H9 (cell line): Measurements from ENCODE around the gene HEPN1. TPM values are rescaled to one million over a fixed set of nuclear protein-coding genes. Genes with fewer than 3 reads are reported as not detected.

Experiments used
- DNase-seq: peaks from one replicate; pipeline ENCODE4 v3.0.0-alpha.2; 2017
- H2AFZ ChIP-seq: one replicate; pipeline ENCODE4 v1.6.1; 2013; ENCODE audit warnings: mild to moderate bottlenecking, low read length, control low read depth, moderate library complexity
- H2AK5ac ChIP-seq: 2 replicates; pipeline ENCODE4 v1.6.1; 2013; ENCODE audit warnings: low read length, control low read depth, mixed read lengths; ENCODE audit not compliant: insufficient read length
- H2BK120ac ChIP-seq: one replicate; pipeline ENCODE4 v1.6.1; 2013; ENCODE audit warnings: low read depth, mild to moderate bottlenecking, low read length, control low read depth, inconsistent platforms; ENCODE audit not compliant: poor library complexity, severe bottlenecking
- H2BK12ac ChIP-seq: 2 replicates; pipeline ENCODE4 v1.6.1; 2013; ENCODE audit warnings: low read length, control low read depth, mixed read lengths, low read depth; ENCODE audit not compliant: insufficient read length
- H2BK15ac ChIP-seq: 2 replicates; pipeline ENCODE4 v1.6.1; 2013; ENCODE audit warnings: low read depth, low read length, control low read depth
- H2BK20ac ChIP-seq: one replicate; pipeline ENCODE4 v1.6.1; 2013; ENCODE audit warnings: low read depth, mild to moderate bottlenecking, low read length, control low read depth, inconsistent platforms; ENCODE audit not compliant: poor library complexity, severe bottlenecking
- H2BK5ac ChIP-seq: 2 replicates; pipeline ENCODE4 v1.6.1; 2013; ENCODE audit warnings: low read length, control low read depth, mixed read lengths; ENCODE audit not compliant: insufficient read length
- H3K14ac ChIP-seq: 2 replicates; pipeline ENCODE4 v1.6.1; 2013; ENCODE audit warnings: low read length, control low read depth; ENCODE audit not compliant: insufficient read depth
- H3K18ac ChIP-seq: 2 replicates; pipeline ENCODE4 v1.6.1; 2013; ENCODE audit warnings: low read depth, mild to moderate bottlenecking, mixed read lengths, low read length, control low read depth; ENCODE audit not compliant: insufficient read length
- H3K23ac ChIP-seq: 2 replicates; pipeline ENCODE4 v1.6.1; 2013; ENCODE audit warnings: low read length, control low read depth, mixed read lengths, low read depth; ENCODE audit not compliant: insufficient read length
- H3K23me2 ChIP-seq: 2 replicates; pipeline ENCODE4 v1.6.1; 2013; ENCODE audit warnings: low read depth, mild to moderate bottlenecking, mixed read lengths, low read length, control low read depth; ENCODE audit not compliant: insufficient read length, poor library complexity, severe bottlenecking
- H3K27ac ChIP-seq: 2 replicates; pipeline ENCODE4 v1.5.1; 2013; ENCODE audit warnings: low read length, control low read depth, mixed read lengths, low read depth; ENCODE audit not compliant: insufficient read length
- H3K27me3 ChIP-seq: 2 replicates; pipeline ENCODE4 v1.6.1; 2013; ENCODE audit warnings: low read length, control low read depth, inconsistent platforms; ENCODE audit not compliant: insufficient read depth
- H3K4ac ChIP-seq: 2 replicates; pipeline ENCODE4 v1.6.1; 2013; ENCODE audit warnings: low read depth, mild to moderate bottlenecking, control low read depth, inconsistent platforms, low read length, moderate library complexity
- H3K4me1 ChIP-seq: 2 replicates; pipeline ENCODE4 v1.6.1; 2013; ENCODE audit warnings: low read length, control low read depth, inconsistent platforms; ENCODE audit not compliant: insufficient read depth
- H3K4me2 ChIP-seq: 2 replicates; pipeline ENCODE4 v1.6.1; 2013; ENCODE audit warnings: low read length, control low read depth, mixed read lengths; ENCODE audit not compliant: insufficient read length, insufficient read depth
- H3K56ac ChIP-seq: 2 replicates; pipeline ENCODE4 v1.6.1; 2013; ENCODE audit warnings: low read depth, mild to moderate bottlenecking, mixed read lengths, low read length, control low read depth; ENCODE audit not compliant: insufficient read length
- H3K79me1 ChIP-seq: 2 replicates; pipeline ENCODE4 v1.6.1; 2013; ENCODE audit warnings: low read depth, mild to moderate bottlenecking, moderate library complexity, low read length, control low read depth, inconsistent platforms; ENCODE audit not compliant: insufficient read depth, poor library complexity, severe bottlenecking
- H3K79me2 ChIP-seq: 2 replicates; pipeline ENCODE4 v1.6.1; 2013; ENCODE audit warnings: low read length, control low read depth, inconsistent platforms; ENCODE audit not compliant: insufficient read depth
- H3K9ac ChIP-seq: 2 replicates; pipeline ENCODE4 v1.6.1; 2013; ENCODE audit warnings: low read length, control low read depth, mixed read lengths; ENCODE audit not compliant: insufficient read length; ENCODE audit errors: extremely low read depth
- H3K9me3 ChIP-seq: one replicate; pipeline ENCODE4 v1.6.1; 2013; ENCODE audit warnings: low read depth, low read length, inconsistent platforms; ENCODE audit not compliant: control insufficient read depth
- H3T11ph ChIP-seq: one replicate; pipeline ENCODE4 v1.6.1; 2013; ENCODE audit warnings: mild to moderate bottlenecking, low read length, control low read depth, inconsistent platforms
- H4K20me1 ChIP-seq: one replicate; pipeline ENCODE4 v1.6.1; 2013; ENCODE audit not compliant: control insufficient read depth, insufficient read length, insufficient read depth
- H4K5ac ChIP-seq: 2 replicates; pipeline ENCODE4 v1.6.1; 2013; ENCODE audit warnings: low read depth, mild to moderate bottlenecking, mixed read lengths, low read length, control low read depth; ENCODE audit not compliant: insufficient read length
- H4K8ac ChIP-seq: replicated peaks from 2 replicates; pipeline ENCODE4 v1.6.1; 2013; ENCODE audit warnings: low read length, control low read depth, mixed read lengths, low read depth; ENCODE audit not compliant: insufficient read length
- H4K91ac ChIP-seq: 2 replicates; pipeline ENCODE4 v1.6.1; 2013; ENCODE audit warnings: low read depth, mild to moderate bottlenecking, moderate library complexity, mixed read lengths, low read length, control low read depth; ENCODE audit not compliant: insufficient read length
- H3K27ac Mint-ChIP-seq, 3 experiments: 2 replicates in 2 of 3; 3 replicates in 1 of 3; pipeline ENCODE4 v1.8.0; 2020 to 2021; ENCODE audit warnings: mixed read lengths in 3 of 3, mild to moderate bottlenecking in 1 of 3, moderate library complexity in 1 of 3
- H3K27me3 Mint-ChIP-seq: 2 replicates; pipeline ENCODE4 v1.8.0; 2021; ENCODE audit warnings: low read depth, mild to moderate bottlenecking, moderate library complexity, mixed read lengths
- H3K36me3 Mint-ChIP-seq, 3 experiments: 2 replicates in 2 of 3; 3 replicates in 1 of 3; pipeline ENCODE4 v1.8.0; 2020 to 2021; ENCODE audit warnings: low read depth in 3 of 3, mixed read lengths in 3 of 3; ENCODE audit not compliant: insufficient read depth in 1 of 3
- H3K4me1 Mint-ChIP-seq, 2 experiments: 2 replicates each; pipeline ENCODE4 v1.8.0; 2020; ENCODE audit warnings: mixed read lengths in 2 of 2
- H3K4me3 Mint-ChIP-seq, 2 experiments: 2 replicates in 1 of 2; 3 replicates in 1 of 2; pipeline ENCODE4 v1.8.0; 2020 to 2021; ENCODE audit warnings: mild to moderate bottlenecking in 2 of 2, mixed read lengths in 2 of 2, moderate library complexity in 1 of 2
- H3K9me3 Mint-ChIP-seq, 2 experiments: 2 replicates in 1 of 2; 3 replicates in 1 of 2; pipeline ENCODE4 v1.8.0; 2020; ENCODE audit warnings: mild to moderate bottlenecking in 2 of 2, mixed read lengths in 2 of 2, moderate library complexity in 1 of 2
- WGBS: extraction: QIAGEN DNeasy Blood & Tissue Kit; methylation state at CpG from one replicate; pipeline ENCODE4 v1.1.7; 2013; ENCODE audit warnings: missing lambda C conversion rate, low lambda C conversion rate, mixed read lengths; ENCODE audit not compliant: insufficient read length; ENCODE audit errors: extremely low coverage; 5-methylcytosine and 5-hydroxymethylcytosine counted together
- total RNA-seq: library from RNA; stranded (reverse); gene quantifications from 2 replicates; pipeline ENCODE4 v1.2.1, GENCODE V29; 2021
- TF ChIP-seq, protein P1 (sequence below): fragments of 200-600 bp; sonication (generic); conservative IDR thresholded peaks from 3 replicates; pipeline ENCODE4 v1.8.0; 2021; ENCODE audit warnings: antibody characterized with exemption, mild to moderate bottlenecking

The HEPN1 gene
- total RNA-seq, 1 experiment from 2014 or later, result not detected

DNA sequence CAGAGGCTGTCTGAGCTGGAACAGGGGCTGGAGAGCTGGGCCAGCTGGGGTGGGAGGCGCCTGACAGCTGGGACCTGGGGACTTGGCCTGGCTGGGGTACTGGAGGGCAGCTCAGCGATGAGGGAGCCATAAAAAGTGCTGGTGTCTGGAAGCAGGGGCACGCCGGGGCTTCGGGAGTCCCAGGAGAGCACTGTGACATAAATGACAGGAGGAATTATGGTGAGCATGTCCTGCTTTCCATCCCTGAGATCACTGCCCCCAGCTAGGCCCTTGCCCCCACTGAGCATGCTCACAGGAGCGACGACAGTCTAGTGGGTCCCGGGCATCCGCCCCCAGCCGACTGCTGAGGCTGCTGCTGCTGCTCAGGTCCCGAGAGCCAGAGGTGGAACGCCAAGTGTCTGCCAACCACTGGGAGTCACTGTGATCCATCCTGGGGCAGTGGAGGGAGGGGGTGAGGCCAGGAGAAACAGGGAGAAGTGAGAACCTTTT lies 27.6 kb upstream of the HEPN1 start:
- H3K9me3 ChIP-seq, result no peaks in the 10 kb centered on the region
- H3K9me3 Mint-ChIP-seq, result no peaks in the 10 kb centered on the region
- no peaks in the 10 kb centered on the region for H3K79me2 ChIP-seq
- H3K4ac ChIP-seq, result no peak overlapping the region
- H3K27ac ChIP-seq, result no peak overlapping the region
- H4K5ac ChIP-seq, result no peak overlapping the region
- H3K4me1 Mint-ChIP-seq, result no peaks in the 10 kb centered on the region
- no peak overlapping the region for H2BK15ac ChIP-seq
- H2AK5ac ChIP-seq, result no peak overlapping the region
- no peak overlapping the region for H2BK120ac ChIP-seq
- no peaks in the 10 kb centered on the region for H4K20me1 ChIP-seq
- no peak overlapping the region for H3K56ac ChIP-seq
- no peak overlapping the region for H2BK12ac ChIP-seq
- no peak overlapping the region for H3K9ac ChIP-seq
- H2BK20ac ChIP-seq, result no peak overlapping the region
- H4K91ac ChIP-seq, result no peak overlapping the region
- TF ChIP-seq, protein P1, sequence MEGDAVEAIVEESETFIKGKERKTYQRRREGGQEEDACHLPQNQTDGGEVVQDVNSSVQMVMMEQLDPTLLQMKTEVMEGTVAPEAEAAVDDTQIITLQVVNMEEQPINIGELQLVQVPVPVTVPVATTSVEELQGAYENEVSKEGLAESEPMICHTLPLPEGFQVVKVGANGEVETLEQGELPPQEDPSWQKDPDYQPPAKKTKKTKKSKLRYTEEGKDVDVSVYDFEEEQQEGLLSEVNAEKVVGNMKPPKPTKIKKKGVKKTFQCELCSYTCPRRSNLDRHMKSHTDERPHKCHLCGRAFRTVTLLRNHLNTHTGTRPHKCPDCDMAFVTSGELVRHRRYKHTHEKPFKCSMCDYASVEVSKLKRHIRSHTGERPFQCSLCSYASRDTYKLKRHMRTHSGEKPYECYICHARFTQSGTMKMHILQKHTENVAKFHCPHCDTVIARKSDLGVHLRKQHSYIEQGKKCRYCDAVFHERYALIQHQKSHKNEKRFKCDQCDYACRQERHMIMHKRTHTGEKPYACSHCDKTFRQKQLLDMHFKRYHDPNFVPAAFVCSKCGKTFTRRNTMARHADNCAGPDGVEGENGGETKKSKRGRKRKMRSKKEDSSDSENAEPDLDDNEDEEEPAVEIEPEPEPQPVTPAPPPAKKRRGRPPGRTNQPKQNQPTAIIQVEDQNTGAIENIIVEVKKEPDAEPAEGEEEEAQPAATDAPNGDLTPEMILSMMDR, result peak; percentile 32; the same call in 1 of the 3 replicates
- no peak overlapping the region for H3K4me2 ChIP-seq
- H3K36me3 Mint-ChIP-seq, result no peaks in the 10 kb centered on the region
- no CpG with 5 or more reads among the region's 12 CpGs for WGBS
- H3K79me1 ChIP-seq, result no peaks in the 10 kb centered on the region
- peak; percentile 77 for DNase-seq
- H4K8ac ChIP-seq, result no peak overlapping the region
- no peak overlapping the region for H3K4me3 Mint-ChIP-seq
- no peak overlapping the region for H3K23ac ChIP-seq
- H3K14ac ChIP-seq, result no peak overlapping the region; the same call in 1 of the 2 replicates
- H3K27me3 ChIP-seq, result no peaks in the 10 kb centered on the region; the same call in 1 of the 2 replicates
- H3K23me2 ChIP-seq, result no peaks in the 10 kb centered on the region
- H3K27me3 Mint-ChIP-seq, result peaks cover 29% of the 10 kb centered on the region
- no peak overlapping the region for H3T11ph ChIP-seq
- no peak overlapping the region for H2AFZ ChIP-seq
- H2BK5ac ChIP-seq, result no peak overlapping the region
- H3K4me1 ChIP-seq, result no peaks in the 10 kb centered on the region
- H3K27ac Mint-ChIP-seq, result no peak overlapping the region
- no peak overlapping the region for H3K18ac ChIP-seq
